Left ventricle myocardium inferior (tissue), 1 donor: ENCODE data around the gene SIRT1. TPM values are rescaled to one million over a fixed set of nuclear protein-coding genes. Genes with fewer than 3 reads are reported as not detected.
"Not testable (repeated sequence)": the region's sequence is repeated elsewhere in the genome, so short reads cannot be mapped to it uniquely, and the experiment has no call there.

ENCODE experiments used
- DNase-seq: peaks from one replicate; pipeline ENCODE4 v3.0.0-alpha.2; 2020
- H3K27ac ChIP-seq: fragments of 200-600 bp; replicated peaks from 2 replicates; pipeline ENCODE4 v1.8.0; 2021
- H3K27me3 ChIP-seq: fragments of 200-600 bp; 2 replicates; pipeline ENCODE4 v1.8.0; 2021; ENCODE audit warnings: low read depth
- H3K36me3 ChIP-seq: fragments of 200-600 bp; 2 replicates; pipeline ENCODE4 v1.8.0; 2021
- H3K4me1 ChIP-seq: fragments of 200-600 bp; 2 replicates; pipeline ENCODE4 v1.8.0; 2021
- H3K4me3 ChIP-seq: fragments of 200-600 bp; 2 replicates; pipeline ENCODE4 v1.8.0; 2021; ENCODE audit warnings: mild to moderate bottlenecking, moderate library complexity
- H3K9me3 ChIP-seq: fragments of 200-600 bp; replicated peaks from 2 replicates; pipeline ENCODE4 v1.8.0; 2021
- CTCF ChIP-seq: fragments of 200-600 bp; IDR thresholded peaks from 2 replicates; pipeline ENCODE4 v1.8.0; 2021; ENCODE audit warnings: antibody characterized with exemption, mild to moderate bottlenecking, borderline replicate concordance
- intact Hi-C: fragments of 100-400 bp; cut with micrococcal nuclease; formaldehyde crosslinking; loops from one replicate; pipeline ENCODE4 v1.11.0; 2022
- total RNA-seq: library from RNA; stranded (reverse); fragmentation: NEBNext Ultra II Directional; extraction: Animal tissue kit (Norgen Biotek cat#: 25700); gene quantifications from one replicate; pipeline ENCODE4 v1.2.1, GENCODE V29; 2021
- donor health status: DM: no; HTN: yes; CAD: no; lungs with severe emphysema.

Gene SIRT1
- total RNA-seq, 1 donor from 2014 or later: 10.6 TPM

DNA sequence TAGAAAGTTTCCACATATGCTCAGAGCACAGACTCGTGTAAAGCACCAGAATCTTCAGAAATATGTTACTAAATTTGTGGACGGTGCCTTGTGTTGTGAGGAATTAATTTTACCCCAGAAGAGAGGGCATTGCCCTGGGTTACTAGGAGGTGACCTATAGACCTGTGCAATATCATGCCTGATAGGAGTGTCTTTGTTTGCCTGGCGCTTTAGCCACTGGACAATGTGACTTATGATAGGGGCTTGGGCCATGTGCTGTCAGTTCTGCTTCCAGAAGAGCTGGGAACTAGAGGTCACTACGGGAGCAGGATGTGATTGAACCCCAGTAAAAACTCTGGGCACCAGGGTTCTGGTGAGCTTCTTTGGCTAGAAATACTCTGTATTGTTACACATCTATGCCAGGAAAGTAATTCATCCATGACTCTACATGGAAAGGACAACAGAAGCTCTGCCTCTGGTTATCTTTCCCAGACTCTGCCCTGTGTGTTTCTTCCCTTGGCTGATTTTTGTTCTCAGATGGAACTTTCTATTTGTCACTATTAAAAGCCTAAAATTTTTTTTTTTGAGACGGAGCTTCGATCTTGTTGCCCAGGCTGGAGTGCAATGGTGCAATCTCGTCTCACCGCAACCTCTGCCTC is 75.5 kb downstream of the SIRT1 start:
- no peak overlapping the region for H3K27ac ChIP-seq
- H3K9me3 ChIP-seq: no peaks in the 10 kb centered on the region
- no peak overlapping the region for H3K4me3 ChIP-seq
- intact Hi-C loops: no loop called here
- DNase-seq: no peak
- H3K27me3 ChIP-seq: no peaks in the 10 kb centered on the region
- no peak for TF ChIP-seq CTCF
- no peaks in the 10 kb centered on the region for H3K4me1 ChIP-seq
- peaks cover 21% of the 10 kb centered on the region for H3K36me3 ChIP-seq

- no peak overlapping the region for H3K4me3 ChIP-seq
- peaks cover 9% of the 10 kb centered on the region for H3K4me1 ChIP-seq
- intact Hi-C loops: no loop called here
- DNase-seq: no peak
- H3K27me3 ChIP-seq: no peaks in the 10 kb centered on the region
- H3K9me3 ChIP-seq: no peaks in the 10 kb centered on the region
- peaks cover 37% of the 10 kb centered on the region for H3K36me3 ChIP-seq
- no peak overlapping the region for H3K27ac ChIP-seq
- TF ChIP-seq CTCF: no peak
Observed at GRCh38 chr10:67965456-67965855, 81.0 kb downstream of the SIRT1 start.

- H3K27me3 ChIP-seq, H3K9me3 ChIP-seq, H3K27ac ChIP-seq, intact Hi-C loops, DNase-seq, H3K4me1 ChIP-seq, H3K4me3 ChIP-seq: not testable (repeated sequence)
- peaks cover 38% of the 10 kb centered on the region for H3K36me3 ChIP-seq
Observed at GRCh38 chr10:67966035-67966434, 81.6 kb downstream of the SIRT1 start.

Other genes with a start within 250 kb of the SIRT1 start
- gene CTNNA3, start 188.5 kb upstream of the SIRT1 start, total RNA-seq: 159 TPM
- 6.1 TPM for gene DNAJC12, start 46.5 kb upstream of the SIRT1 start, total RNA-seq
- 31.9 TPM for gene HERC4, start 190.6 kb downstream of the SIRT1 start, total RNA-seq
- 124 TPM for gene MYPN, start 224.8 kb downstream of the SIRT1 start, total RNA-seq